GM21367 (cell line): ENCODE results near the gene TGDS.
A peak's percentile ranks its signal among the peaks of the same experiment; 100 is the strongest.

Source experiments
- ATAC-seq: cut with Tn5 transposase; IDR thresholded peaks from one replicate; pipeline ENCODE4 v1.9.1; 2021; ENCODE audit not compliant: unreplicated experiment

The TGDS gene

DNA sequence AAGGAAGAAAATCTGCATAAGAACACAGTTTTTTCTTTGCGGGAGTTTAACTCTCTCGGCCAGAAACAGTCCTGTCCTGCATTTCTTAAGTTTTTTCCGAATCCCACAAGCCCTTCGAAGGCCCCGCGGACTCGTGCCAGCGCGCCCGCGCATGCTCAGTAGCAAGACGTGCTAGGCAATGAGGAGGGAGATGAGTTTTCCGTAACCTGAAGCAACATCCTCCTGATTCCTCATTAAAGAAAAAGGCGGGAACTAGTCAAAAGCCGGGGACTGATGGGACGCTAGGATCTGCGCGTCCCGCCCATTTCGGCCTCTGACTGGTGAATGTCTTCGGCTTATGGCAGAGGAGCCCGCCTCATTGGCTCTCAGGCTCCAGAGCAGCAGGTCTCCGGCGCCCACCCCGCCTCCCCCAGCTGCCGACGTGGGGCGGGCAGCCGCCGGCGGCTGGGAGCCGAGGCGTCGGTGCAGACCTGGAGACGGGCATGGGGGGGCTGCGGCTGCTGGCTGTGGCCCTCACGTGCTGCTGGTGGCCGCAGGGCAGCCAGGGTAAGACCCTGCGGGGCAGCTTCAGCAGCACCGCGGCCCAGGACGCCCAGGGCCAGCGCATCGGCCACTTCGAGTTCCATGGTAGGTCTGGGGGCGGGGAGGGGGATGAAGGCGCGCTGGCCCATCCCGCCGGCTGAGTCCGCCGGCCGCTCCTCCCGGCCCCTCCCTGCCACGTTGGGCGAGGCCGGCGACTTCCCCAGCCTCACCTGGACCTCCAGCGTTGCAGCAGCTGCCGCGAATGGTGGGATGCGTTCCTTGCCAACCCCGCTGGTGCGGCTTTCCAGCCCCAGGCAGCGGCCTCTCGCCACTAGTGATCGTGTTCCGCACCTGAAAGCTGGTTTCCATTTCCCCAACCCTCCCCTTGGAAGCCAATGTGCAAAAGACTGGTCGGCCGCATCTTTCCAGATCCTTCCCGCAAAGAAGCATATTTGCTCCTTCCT, 5.8 kb upstream of the TGDS start, which contains the start of gene GPR180:
Gene GPR180, plus strand, starts transcription at position 412 of the 986 bp plus-strand sequence. Its CDS starts 71 bp downstream, at position 483.
- ATAC-seq = peak; percentile 99

DNA sequence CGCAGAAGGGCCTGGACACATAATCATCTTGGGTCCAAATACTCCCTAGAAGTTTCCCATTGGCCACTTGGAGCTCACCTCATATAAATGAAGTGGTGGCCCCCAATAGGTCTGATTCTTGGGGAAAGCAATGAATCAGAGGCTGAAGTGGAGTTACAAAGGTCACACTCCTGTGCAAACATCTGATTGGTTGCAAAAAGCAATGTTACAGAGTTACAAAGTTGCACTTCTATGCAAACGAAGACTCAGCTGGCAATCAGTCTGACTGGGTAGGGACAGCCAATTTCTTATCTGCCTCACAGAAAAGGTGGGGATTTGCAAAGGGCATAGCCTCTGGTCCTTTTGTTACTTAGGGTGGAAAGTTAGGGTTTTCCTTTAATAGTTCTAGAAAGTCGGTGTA, 3.9 kb upstream of the TGDS start:
- ATAC-seq = no peak

DNA sequence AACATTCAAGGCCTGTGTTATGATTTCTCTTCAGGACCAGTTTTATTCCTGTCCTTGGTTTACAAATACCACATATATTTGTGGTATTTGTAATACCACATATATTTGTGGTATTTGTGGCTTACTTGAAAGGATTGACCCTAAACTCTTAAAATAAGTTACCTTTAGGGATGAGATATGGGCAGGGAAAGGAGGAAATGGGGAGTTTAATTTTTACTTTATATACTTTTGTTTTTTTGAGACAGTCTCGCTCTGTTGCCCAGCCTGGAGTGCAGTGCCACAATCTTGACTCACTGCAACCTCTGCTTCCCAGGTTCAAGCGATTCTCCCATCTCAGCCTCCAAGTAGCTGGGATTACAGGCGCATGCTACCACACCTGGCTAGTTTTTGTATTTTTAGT, 2.3 kb upstream of the TGDS start:
- ATAC-seq = no peak

DNA sequence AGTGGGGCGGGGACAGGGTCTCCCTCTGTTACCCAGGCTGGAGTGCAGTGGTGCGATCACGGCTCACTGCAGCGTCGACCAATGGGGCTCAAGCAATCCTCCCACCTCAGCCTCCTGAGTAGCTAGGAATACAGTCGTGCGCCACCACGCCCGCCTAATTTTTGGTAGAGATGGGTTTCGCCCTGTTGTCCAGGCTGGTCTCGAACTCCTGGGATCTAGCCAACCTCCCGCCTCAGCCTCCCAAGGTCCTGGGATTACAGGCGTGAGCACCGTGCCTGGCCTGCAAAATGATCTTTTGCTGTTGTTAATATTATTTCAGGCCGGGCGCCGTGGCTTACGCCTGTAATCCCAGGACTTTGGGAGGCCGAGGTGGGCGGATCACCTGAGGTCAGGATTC, 621 bp upstream of the TGDS start:
- no peak for ATAC-seq

DNA sequence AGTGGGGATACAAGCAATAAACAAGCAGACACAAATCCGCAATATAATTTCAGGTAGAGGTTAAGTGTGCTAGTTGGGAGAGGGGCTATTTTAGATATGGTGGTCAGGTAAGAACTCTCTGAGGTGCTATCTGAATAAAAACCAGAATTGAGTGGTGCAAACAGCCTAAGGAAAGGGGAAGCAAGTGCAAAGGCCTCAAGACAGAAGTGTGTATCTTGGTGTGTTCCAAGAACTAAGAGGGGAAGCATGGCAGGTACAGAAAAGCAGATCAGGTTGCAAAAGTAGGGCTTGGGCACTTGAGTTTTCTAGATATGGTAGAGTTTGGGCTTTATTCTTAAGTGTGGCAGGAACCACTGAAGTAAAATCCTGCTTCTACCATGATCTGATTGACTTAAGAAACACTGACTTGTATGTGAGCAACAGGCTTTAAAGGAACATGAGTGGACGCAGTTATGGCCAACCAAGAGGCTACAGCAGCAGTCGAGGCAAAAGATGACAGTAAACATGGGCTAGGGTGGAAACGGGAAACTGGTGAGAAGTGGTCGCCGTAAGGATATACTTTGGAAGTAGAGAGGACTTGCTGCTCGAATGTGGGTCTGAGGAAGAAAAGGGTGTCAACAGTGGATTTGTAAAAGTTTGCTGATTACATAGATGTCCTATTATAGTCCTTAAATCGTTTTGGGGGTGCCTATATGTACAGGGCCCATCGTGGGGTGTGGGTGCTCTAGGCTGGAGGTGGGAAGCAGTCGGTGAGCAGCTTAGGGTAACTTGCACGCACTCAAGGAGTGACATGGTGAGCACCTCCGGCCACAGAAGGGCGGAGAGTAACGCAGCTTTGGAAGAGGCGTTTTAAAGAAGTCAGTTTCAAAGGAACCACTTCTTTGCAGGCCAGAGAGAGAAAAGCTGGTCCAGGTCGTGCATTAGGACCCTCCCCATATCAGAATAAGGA, 677 bp downstream of the TGDS start:
- peak; percentile 40 for ATAC-seq

DNA sequence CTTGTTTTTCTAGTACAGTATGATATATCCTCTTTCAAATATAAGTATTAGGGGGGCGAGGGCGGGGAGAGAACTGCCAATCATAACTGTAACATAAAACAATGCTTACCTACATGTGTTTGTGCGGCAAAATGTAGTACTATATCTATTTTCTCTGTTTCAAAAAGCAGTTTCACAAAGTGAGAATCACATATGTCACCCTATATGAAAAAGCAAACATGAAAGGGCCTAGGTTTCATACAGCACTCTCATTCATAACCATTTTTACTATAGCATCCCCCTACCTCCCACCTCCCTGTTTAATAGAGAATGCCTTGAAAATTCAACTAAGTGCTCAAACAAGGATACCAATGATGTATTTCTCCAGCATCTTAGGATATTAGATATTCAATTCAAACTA, 5.2 kb downstream of the TGDS start:
- no peak for ATAC-seq

DNA sequence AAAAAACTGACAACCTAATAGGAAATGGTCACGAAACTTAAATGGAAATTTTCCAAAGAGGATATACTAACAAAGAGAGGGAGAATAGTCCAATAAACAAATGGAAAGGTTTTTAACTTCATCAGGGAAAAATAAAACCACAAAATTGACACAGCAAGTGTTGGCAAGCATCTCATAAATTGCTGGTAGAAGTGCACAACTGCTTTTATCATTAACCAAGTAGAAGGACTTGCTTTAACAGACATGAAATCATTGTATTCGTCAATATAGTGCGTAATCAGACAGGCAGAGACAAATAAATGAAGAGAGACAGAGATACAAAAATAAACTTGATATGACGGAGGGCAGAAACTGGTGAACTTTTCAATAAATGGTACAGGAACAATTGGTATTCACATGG, 7.4 kb downstream of the TGDS start:
- ATAC-seq = no peak

DNA sequence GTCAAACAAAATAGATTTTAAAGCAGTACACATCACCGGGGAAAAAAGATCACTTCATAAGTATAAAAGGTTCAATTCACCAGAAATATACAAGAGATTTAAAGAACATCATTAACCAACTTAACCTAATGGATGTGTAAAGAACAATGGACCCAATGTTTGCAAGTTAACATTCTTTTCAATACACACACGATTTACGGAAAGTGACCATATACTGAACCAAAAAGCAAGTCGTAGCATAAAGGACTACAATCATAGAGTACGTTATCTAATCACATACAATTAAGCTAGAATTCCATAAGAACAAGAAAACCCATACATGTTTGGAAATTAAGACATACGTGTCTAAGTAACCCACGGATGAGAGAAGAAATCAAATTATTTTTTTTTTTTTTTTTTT, 9.6 kb downstream of the TGDS start:
- ATAC-seq = no peak

DNA sequence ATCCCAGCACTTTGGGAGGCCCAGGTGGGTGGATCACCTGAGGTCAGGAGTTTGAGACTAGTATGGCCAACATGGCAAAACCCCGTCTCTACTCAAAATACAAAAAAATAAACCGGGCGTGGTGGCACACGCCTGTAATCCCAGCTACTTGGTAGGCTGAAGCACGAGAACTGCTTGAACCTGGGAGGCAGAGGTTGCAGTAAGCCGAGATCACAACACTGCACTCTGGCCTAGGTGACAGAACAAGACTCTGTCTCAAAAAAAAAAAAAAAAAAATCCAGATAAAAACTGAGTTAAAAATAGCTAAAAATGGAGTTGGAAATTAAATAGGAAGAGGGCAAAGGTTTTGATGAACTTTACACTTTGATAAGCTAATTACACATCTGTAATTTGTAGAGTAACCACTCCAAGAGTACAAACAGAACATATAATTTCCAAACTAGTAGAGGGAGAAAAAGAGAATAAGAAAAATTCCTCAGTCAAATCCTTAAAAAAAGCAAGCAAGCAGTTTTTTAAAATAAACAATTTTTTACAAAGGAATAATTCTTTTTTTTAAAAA, 10.3 kb downstream of the TGDS start:
- no peak for ATAC-seq

DNA sequence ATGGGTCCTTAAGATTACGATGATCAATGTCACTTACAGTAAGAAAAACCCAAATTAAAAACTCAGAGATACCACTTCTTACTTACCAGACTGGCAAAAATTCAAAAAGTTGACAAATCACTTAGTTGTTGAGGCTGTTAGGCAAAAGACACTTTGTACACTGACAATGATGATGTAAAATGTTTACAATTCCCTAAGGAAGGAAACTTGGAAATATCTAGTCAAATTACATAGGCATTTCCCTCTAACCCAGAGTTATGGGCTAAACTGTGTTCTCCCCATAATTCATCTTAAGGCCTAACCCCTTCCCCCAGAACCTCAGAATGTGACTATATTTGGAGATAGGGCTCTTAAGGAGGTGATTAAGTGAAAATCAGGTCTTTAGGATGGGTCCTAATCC, 12.0 kb downstream of the TGDS start:
- no peak for ATAC-seq

DNA sequence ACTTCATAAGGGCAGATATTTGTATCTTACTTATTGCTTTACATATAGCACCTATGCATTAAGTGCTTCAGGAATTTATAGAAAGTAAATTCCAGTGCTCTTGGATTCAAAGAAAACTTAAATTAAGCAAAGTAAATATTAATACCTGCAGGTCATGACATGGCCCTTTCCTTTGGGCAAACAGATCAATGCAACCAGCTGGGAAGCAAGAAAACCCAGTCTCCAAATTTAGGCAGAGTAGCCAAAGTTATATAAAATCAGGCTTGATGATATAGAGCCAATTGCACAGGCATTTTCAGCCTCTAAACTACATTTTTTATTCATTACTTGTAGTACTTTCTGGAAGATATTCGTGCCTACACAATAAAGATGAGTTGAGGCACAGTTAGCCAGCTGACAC, 16.9 kb downstream of the TGDS start:
- ATAC-seq = no peak

DNA sequence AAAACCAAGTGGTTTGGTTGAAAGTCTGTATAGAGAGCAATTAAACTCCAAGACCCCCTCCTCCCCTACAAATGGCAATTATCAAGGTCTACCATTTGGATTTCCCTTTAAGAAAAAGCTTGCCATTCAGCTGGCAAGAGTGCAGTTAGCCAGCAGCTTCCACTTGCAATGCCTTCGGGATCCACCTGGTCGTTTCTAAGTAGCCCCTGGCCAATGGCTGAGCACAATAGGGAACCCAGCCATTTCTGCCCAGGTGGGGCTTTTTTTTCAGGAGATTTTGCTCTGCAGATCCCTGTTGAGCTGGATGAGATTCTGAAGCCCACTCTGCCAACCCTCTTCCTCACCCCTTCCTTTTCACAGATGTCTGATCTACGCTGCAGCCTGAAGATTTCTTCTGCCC, 26.3 kb downstream of the TGDS start:
- no peak for ATAC-seq

DNA sequence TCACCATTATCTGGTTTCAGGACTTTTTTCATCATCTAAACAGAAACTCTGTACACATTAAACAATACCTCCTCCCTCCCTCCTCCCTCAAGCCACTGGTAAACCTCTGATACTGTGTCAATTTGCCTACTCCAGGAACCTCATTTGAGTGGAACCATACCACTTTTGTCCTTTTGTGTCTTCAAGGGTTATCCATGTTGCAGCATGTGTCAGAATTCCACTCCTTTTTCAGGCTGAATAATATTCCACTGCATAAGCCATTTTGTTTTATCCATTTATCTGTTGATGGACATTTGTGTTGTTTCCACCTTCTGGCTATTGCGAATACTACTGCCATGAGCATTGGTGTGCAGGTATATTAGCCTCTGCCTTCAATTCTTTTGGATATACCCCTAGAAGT, 27.5 kb downstream of the TGDS start:
- ATAC-seq = no peak

DNA sequence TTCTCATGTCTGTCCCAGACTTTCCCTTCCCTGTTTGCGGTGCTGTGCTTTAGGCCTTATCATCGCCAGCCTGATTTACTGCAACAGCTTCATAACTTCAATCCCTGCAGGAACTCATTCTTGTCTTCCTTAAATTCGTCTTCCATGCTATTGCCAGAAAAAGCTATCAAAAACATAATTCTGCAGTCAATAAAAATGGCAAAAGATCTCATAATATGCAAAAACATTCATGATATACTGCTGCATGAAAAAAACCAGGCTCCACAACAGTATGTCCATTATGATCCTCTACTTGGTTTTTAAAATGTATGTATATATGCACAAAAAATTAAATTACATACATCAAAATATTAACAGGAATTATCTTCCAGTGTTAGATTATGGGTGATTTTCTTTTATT, 28.4 kb downstream of the TGDS start:
- ATAC-seq = no peak

DNA sequence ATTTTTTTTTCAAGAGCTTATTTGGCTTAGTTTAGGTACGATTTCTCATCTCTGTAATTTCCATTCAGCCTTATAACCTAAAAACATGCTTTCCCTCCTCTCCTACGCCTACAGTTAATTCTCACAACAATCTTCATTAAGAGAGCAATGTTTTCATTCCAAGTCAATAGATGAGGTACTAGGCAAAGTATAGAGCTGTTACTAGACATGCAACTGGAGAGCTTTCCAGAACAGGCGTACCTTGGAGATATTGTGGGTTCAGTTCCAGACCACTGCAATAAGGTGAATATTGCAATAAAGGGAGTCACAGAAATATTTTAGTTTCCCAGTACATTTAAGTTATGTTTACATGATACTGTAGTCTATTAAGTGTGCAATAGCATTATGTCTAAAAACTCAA, 34.8 kb downstream of the TGDS start:
- no peak for ATAC-seq

DNA sequence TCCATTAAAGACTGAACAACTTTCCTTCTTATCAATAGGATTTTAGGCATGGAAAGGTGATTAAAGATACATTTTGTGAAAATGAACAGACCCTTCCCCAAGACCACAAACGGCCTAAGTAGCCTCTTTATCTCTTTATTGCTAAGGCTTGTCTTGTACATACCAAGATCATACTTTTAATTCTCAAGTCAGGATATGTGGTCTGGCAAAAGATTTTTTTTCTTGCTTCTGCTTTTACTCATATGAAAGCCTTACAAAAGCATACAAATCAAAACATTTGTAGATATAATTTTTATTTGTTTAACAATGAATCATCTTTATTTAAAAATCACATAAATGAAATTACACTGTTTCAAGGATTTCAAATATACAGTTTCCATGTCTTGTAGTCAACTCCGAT, 35.8 kb downstream of the TGDS start:
- no peak for ATAC-seq

DNA sequence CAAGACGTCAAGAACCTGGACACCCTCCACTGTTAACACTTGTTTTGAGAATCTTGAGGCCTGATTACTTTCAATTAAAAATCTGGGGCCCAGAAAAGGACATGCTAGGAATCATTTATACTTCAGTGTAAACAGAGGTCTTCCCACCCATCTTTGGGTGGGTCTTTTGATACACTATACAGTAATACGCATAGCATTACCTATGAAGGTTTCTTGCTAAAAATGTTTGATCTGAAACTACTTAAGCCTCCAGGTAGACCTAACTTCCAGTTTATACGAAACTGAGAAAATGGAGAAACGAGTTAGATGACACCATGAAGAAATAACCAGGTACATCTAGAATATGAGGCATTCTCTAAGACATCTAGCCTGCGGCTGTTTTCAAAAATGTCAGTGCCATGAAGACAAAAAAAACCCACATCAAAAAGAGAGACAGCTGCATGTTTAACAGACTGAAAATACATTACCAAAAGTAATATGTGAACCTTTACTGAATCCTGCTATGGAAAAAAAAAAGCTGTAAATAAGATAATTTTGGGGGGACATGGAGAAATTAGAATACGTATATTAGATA, 36.6 kb downstream of the TGDS start:
- no peak for ATAC-seq

DNA sequence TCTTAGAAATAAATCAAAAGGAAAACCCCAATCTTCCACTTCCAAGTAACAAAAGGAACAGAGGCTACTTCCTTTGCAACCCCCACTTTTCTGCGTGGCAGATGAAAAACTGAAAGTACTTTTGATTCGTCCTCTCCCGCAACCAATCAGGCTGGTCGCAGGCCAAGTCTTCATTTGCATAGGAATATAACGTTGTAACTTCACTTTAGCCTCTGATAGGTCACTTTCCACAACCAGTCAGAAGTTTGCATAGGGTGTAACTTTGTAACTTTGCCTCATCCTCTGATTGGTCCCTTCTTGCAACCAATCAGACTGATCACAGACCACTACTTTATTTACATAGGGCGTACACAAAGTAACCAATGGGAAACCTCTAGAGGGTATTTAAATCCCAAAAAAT, 37.2 kb downstream of the TGDS start:
- no peak for ATAC-seq

DNA sequence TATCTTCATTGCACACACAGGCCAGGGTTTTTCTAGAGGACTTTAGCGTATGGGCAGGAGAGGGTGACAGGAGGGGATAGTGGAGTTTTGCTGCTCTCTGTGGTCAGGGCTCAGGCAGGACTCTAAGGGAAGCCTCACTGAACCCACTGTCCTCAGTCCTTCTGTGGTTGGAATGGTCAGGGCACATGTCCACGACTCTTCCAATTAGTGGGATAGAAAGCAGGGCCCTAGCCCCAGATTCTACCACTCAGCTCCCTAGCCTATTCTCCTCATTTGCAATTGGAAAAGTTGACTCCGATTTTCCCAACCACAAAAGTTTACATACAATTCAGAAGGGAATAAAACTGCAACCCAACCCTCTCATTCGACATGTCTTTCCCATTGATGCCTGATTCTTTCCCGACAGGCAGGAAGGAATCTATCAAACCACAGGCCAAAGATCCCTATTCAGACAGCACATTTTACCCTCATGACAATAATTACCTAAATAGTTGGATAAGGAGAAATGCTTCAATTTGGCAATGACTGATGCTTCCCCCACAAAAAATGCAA, 38.2 kb downstream of the TGDS start:
- no peak for ATAC-seq

DNA sequence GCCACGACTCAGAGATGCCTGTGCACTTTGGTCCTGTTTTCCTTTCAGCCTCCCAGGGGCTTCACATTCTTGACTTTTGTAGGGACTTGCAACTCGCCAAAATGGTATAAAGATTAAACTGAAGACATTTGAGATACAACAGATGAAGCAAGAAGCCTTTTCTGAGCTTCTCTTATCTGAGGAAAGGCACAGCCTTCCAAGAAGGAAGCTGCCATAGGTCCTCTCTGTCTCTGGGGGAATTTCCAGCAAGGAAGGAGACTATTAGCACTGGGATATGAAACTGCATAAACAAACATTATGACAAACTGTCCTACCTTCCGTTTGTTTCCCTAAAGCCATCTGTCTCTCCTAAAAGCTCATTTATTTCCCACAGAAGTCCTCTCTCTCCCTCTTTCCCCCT, 39.3 kb downstream of the TGDS start:
- ATAC-seq = no peak

DNA sequence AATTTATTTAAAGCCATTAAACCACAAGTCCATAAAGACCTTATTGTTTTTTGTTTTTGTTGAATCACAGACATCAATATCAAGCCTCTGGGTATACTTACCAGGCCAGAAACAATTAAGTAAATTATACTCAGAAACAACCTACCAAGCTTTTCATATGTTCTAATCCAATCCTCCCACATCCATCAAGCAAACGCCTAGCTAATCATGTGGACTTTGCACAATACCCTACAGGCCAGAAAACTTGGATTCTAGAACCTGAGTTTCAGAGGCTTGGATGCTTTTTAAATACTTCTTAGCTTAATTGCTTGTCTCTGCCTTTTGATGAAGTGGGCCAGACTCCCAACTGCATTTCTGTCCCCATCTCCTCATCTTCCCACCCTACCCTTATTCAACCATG, 39.9 kb downstream of the TGDS start:
- no peak for ATAC-seq
